NCI-H2171 (cell line): ENCODE results near the gene POLR2J3.
"Not testable (repeated sequence)": the region's sequence is repeated elsewhere in the genome, so short reads cannot be mapped to it uniquely, and the experiment has no call there.

Experiments used
- DNase-seq: peaks from one replicate; lab custom pipeline; 2025; lab: John Stamatoyannopoulos, UW

POLR2J3 gene

GRCh38 chr7:102583495-102583894 lies 11.1 kb upstream of the POLR2J3 start:
- not testable (repeated sequence) for DNase-seq

DNA sequence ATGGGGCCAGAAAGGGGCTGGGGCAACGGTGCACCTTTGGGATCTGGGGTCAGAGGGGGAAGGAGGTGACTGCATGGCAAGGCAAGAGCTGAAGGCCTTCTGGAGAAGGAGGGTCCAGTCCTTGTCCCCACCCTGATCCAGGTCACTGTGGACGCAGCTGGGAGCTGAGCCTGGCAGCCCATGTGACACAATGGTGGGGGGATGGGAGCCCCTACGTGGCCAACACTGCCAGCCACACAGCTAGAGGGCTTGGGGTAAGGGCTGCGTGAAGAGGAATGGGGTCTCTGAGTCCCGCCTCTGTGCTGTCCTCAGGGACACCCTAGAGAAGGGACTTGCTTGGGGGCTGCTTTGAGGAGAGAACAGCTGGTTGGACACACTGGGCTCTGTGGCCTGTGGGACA lies 9.3 kb upstream of the POLR2J3 start:
- DNase-seq, result not testable (repeated sequence)

DNA sequence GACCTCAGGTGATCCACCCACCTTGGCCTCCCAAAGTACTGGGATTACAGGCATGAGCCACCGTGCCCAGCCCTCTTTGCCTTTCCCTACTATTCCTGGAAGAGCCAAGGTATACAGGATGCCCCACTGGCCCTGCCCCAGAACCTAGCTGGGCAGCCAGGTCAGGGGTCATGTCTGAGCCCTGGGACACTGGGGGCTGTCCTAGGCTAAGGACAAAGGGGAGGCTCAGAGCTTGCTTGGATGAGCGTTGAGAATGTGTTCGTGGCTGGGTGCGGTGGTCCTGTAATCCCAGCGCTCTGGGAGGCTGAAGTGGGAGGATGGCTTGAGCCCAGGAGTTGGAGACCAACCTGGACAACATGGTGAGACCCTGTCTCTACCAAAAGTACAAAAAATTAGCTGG lies 6.1 kb upstream of the POLR2J3 start:
- DNase-seq, result not testable (repeated sequence)

DNA sequence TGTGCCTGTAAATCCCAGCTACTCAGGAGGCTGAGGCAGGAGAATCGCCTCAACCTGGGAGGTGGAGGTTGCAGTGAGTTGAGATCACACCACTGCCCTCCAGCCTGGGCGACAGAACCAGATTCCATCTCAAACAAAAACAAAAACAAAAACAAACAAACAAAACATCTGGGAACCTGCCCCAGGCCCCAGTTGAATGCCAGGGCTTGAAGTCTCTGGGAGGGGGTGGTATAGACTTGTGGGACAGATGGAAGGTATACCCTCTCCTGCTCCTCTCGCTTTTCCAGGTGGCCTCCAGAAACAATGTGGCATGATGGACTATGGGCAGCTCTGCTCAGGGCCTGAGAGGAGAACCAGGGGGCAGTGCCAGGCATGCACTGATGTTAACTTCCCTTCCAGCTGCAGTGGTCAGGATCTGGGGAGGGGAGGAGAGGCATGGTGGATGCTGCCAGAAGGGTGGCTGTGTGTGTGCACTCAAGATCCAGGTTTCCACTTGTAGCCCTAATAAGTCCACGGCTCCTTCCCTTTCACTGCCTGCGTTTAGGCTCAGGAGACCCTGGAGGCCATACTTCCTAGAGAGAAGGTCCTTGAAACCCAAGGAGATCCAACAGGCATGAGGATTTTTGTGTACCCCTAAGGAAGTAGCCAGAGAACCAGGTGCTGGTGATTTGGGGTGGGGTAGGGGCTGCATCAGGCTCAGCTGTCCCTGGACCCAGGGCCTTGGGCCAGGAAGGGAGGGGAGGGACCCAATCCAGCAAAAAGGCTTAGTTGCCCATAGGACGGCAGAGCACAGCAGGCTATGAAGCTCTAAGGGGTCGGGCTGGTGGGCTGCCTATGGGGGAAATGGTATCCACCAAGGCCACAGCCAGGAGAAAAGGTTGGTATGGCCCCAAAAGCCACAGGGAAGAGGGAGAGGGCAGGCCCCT lies 5.2 kb upstream of the POLR2J3 start:
- not testable (repeated sequence) for DNase-seq

- not testable (repeated sequence) for DNase-seq
Measured at GRCh38 chr7:102576363-102576762, 4.0 kb upstream of the POLR2J3 start.

- not testable (repeated sequence) for DNase-seq
Measured at GRCh38 chr7:102574607-102575006, 2.2 kb upstream of the POLR2J3 start.

GRCh38 chr7:102568620-102569019 lies 3.8 kb downstream of the POLR2J3 start:
- not testable (repeated sequence) for DNase-seq

GRCh38 chr7:102550808-102551422 lies 21.5 kb downstream of the POLR2J3 start, which contains the start of gene SPDYE2:
Gene SPDYE2, plus strand, starts transcription at chr7:102551226. Its CDS starts 2,030 bp downstream, at chr7:102553256.
- not testable (repeated sequence) for DNase-seq

- DNase-seq, result not testable (repeated sequence)
Measured at GRCh38 chr7:102546353-102546752, 26.0 kb downstream of the POLR2J3 start.

- not testable (repeated sequence) for DNase-seq
Measured at GRCh38 chr7:102545288-102545687, 27.1 kb downstream of the POLR2J3 start.

GRCh38 chr7:102544372-102544771 lies 28.0 kb downstream of the POLR2J3 start:
- not testable (repeated sequence) for DNase-seq

DNA sequence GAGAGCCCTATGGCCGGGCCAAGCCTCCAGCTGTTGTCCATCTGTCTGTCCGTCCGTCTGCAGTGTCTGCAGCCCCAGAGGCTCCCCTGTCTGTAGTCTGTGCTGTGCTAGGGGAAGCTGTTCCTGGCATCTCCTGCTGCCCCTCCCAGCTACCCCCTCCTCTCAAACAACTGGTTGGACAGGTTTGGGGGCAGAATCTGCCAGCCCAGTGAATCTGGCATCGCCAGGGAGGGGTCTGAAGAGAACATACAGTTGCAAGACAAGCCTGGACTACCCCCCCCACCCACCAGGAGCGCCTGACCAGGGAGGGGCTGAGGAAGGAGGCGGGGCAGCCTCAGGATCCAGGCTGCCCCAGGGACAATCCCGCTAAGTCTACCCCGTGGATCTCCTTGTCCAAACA lies 28.8 kb downstream of the POLR2J3 start, which contains the start of gene UPK3BL2:
TSS of gene UPK3BL2 (minus strand) at position 101 of the 400 bp plus-strand sequence. CDS start at position 41, 60 bp downstream.
- DNase-seq, result not testable (repeated sequence)

DNA sequence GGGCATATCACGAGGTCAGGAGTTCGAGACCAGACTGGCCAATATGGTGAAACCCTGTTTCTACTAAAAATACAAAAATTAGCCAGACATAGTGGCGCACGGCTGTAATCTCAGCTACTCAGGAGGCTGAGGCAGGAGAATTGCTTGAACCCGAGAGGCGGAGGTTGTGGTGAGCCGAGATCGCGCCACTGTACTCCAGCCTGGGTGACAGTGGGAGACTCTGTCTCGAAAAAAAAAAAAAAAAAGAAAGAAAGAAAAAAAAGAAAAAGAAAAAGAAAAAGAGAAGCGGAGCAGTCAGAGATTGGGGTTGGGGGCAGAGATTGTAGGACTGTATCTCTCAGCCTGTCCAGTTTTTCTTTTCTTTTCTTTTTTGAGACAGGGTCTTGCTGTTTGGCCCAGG lies 29.6 kb downstream of the POLR2J3 start:
- DNase-seq, result not testable (repeated sequence)

DNA sequence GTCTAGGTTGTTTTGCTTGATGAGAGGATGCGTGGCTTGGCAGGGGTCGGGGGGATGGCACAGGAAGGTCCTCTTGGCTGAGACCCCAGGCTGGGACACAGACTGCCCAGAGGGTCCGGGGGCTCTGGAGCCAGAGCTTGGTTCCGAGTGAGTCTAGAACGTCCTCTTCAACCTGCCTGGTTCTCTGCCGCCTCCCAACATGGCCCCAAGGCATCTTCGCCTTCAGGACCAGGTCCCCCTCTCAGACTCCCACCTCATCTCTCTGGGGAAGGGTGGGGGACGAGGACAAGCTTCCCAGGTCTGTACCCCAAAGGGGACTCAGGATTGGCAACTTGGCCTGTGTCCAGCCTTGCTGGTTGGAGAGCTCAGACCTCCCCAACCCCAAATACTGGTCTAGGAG lies 30.3 kb downstream of the POLR2J3 start:
- not testable (repeated sequence) for DNase-seq

GRCh38 chr7:102540604-102541003 lies 31.8 kb downstream of the POLR2J3 start:
- DNase-seq, result not testable (repeated sequence)

GRCh38 chr7:102535062-102535615 lies 37.2 kb downstream of the POLR2J3 start:
- not testable (repeated sequence) for DNase-seq

- not testable (repeated sequence) for DNase-seq
Measured at GRCh38 chr7:102532127-102532526, 40.3 kb downstream of the POLR2J3 start.

DNA sequence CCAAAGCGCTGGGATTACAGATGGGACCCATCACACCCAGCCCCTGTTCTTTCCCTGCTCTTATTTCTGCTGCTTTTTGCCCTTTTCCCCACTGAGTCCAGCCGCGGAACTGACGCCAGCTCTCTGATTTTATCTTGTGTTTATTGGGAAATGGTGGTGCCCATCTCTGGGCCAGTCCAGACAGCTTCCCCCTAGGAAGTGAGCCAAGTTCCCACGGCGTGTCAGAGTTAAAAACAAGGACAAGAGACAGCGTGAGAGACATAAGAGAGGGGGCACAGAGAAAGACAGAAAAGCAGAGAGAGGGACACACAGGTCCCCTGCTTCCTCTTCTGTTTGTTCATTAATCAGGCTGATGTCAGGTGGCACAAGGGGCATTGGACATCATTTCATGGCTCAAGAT lies 40.8 kb downstream of the POLR2J3 start:
- not testable (repeated sequence) for DNase-seq

DNA sequence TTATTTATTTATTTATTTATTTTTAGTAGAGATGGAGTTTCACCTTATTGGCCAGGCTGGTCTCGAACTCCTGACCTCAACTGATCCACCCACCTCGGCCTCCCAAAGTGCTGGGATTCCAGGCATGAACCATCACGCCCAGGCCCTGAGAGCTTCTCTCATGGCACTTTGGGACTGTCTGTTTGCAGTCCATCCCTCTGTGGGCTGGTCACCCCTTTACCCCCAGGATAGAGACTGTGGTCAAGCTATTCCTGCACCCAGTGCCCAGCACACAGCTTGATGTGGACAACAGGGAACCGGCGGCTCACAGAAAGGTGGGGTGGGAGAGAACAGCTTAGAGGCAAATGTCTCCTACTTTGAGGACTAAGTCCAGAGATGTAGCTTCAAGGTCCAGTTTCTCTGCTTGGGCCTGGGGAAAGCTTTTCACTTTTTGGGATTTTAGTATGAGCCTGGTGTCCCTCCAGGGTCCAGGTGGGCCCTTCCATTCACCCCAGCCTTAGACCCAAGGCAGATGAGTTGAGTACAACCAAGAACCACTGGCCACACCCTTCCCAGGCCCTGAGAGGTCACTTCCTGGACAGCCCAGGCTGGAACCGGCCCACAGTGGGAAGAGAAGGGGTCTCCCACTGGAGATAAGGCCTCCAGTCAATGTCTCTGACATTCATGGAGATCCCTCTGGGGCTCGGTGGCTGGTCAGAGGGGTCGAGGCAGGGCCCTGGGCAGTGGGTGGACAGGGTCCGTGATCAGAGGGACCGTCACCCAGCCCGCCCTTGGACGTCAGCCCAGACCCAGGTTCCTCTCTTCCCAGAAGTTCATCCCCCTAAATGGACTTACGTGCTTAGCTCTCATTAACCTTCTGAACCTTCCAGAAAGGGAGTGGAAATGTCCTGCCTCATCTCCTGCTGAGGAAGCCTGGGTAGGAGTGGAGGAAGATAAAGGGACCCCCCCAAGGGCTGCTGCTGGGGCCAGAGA lies 44.3 kb downstream of the POLR2J3 start:
- not testable (repeated sequence) for DNase-seq

DNA sequence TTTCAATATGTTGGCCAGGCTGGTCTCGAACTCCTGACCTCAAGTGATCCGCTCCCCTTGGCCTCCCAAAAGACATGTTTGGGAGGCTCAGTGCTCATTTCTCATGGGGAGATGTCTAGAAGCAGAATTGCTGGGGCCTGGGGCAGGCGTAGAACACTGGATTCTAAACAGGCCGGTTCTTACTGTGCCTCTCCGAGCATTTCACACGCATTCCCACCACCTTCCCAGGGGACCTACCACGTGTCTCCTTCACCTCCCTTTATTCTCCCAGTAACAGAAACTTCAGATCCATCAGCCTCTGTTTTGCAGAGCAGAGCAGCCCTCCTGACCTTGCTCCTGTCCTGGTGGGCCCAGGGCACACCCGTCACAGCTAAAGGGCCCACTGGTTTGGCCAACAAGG lies 45.2 kb downstream of the POLR2J3 start:
- not testable (repeated sequence) for DNase-seq

GRCh38 chr7:102524803-102525202 lies 47.6 kb downstream of the POLR2J3 start:
- DNase-seq, result not testable (repeated sequence)
